Epithelial cell of prostate (primary cell): Measurements from ENCODE around the gene DICER1.
"Not testable (repeated sequence)": the region's sequence is repeated elsewhere in the genome, so short reads cannot be mapped to it uniquely, and the experiment has no call there.

ENCODE experiments used
- DNase-seq: peaks from one replicate; pipeline ENCODE4 v3.0.0-alpha.2; 2011; ENCODE audit warnings: low read depth, low spot score
- H3K27ac ChIP-seq: fragments of 450-650 bp; 2 replicates; pipeline ENCODE4 v1.5.1; 2017; ENCODE audit warnings: mild to moderate bottlenecking

DICER1 gene, protein sequence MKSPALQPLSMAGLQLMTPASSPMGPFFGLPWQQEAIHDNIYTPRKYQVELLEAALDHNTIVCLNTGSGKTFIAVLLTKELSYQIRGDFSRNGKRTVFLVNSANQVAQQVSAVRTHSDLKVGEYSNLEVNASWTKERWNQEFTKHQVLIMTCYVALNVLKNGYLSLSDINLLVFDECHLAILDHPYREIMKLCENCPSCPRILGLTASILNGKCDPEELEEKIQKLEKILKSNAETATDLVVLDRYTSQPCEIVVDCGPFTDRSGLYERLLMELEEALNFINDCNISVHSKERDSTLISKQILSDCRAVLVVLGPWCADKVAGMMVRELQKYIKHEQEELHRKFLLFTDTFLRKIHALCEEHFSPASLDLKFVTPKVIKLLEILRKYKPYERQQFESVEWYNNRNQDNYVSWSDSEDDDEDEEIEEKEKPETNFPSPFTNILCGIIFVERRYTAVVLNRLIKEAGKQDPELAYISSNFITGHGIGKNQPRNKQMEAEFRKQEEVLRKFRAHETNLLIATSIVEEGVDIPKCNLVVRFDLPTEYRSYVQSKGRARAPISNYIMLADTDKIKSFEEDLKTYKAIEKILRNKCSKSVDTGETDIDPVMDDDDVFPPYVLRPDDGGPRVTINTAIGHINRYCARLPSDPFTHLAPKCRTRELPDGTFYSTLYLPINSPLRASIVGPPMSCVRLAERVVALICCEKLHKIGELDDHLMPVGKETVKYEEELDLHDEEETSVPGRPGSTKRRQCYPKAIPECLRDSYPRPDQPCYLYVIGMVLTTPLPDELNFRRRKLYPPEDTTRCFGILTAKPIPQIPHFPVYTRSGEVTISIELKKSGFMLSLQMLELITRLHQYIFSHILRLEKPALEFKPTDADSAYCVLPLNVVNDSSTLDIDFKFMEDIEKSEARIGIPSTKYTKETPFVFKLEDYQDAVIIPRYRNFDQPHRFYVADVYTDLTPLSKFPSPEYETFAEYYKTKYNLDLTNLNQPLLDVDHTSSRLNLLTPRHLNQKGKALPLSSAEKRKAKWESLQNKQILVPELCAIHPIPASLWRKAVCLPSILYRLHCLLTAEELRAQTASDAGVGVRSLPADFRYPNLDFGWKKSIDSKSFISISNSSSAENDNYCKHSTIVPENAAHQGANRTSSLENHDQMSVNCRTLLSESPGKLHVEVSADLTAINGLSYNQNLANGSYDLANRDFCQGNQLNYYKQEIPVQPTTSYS (N-terminal part only)

DNA sequence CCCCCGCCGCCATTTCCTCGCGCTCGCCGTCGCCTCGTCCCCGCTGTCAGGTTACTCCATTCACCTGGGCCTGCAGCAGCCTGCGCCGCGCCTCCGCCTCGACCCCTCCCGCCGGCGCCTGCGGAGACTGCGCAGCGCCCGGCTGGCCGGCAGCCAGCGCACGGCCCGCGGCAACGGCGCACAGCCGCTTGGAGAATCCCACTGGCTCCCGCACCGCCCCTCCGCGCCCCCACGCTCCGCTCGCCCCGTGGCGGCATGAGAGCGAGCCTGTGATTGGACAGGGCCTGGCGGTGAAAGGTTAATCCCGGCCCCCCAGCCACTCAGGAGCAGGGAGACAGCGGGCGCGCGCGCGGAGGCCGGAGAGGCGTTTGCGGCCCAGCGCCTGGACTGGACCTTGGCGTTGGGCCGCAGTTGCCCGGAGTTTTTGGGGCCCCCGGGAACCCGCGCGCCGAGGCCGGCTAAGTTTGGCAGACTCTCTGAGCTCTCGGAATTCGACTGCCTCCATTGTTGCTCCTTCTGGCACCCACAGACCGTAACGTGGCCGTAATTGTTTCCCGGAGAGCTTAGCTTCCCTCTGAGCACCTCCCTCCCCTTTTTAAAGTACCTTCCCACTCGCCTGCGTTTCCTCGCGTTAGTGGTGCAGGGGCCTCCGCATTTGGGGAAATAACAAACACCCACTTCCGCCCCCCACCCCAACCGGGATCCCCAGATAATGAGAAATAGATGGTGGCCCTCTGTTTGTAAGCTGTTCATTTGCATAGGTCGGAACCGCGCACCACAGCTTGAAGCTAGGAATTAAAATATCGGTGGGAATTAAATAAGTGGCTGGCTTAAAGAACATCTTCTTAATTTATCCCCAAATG lies at the start of gene DICER1:
DICER1 (minus strand) TSS at position 203 of the 863 bp plus-strand sequence. CDS start 24,071 bp downstream, outside the sequence.
- peak within 1 kb of the TSS; percentile 73 for H3K27ac ChIP-seq
- peak; percentile 56 for DNase-seq

DNA sequence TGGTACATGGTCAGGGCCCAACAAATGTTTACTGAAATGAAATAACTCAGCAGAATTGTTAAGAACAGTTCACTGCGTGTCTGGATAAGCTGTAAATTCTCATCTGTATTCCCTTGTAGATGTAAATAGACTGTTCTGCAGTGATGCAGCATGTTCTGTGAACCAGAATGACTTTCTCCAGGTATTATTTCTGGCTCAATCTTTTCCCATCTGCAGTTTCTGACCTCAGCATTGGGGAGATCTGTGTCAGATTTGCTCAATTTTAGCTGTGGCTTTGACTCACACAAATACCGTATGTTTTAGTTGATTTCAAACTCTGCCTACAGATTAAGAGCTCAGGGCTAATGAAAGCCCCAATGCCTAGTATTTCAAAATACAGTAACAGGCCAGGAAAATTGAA lies 49.2 kb upstream of the DICER1 start:
- DNase-seq: no peak
- H3K27ac ChIP-seq: no peak overlapping the region

DNA sequence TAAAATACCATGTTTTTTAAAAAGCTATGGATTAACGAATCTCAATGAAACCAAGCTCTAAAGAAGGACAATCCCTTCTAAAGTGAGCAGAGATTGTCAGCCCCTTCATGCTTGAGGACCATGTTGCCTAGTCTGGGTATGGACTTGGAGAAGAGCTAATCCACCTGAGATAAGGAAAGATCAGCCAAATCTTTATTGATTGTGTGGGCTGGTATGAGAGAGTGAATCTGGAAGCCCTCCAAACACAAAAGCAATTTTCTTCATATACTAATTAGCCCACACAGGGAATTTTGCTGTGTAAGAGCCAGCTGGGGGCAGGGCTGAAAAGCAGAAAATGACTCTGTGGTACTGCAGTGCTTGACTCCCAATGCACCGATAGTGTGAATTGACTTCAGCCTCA lies 47.4 kb upstream of the DICER1 start:
- H3K27ac ChIP-seq: no peak overlapping the region
- DNase-seq: no peak

DNA sequence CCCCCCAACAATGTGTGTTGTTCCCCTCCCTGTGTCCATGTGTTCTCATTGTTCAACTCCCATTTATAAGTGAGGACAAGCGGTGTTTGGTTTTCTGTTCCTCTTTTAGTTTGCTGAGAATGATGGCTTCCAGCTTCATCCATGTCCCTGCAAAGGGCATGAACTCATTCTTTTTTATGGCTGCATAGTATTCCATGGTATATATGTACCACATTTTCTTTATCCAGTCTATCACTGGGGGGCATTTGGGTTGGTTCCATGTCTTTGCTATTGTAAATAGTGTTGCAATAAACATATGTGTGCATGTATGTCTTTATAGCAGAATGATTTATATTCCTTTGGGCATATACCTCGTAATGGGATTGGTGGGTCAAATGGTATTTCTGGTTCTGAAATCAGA lies 44.4 kb upstream of the DICER1 start:
- H3K27ac ChIP-seq, DNase-seq: not testable (repeated sequence)

DNA sequence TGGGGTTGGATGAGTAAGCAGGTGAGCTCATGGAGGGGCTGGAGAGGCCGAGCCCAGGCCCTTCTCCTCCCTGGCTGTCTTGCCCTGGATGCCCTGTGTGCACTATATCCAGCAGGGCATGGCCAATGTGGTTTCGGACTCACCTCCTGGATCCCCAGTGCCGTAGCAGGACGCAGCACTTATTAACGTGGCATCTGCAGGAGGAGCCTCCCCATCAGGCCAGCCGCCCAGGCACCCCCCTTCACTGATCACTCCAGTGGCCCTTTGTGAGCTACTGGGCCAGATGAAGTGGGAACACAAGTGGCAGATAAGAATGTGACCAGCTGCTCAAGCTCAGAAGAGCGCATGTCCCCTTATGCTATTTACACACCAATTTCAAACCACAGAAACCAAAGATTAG lies 43.1 kb upstream of the DICER1 start:
- H3K27ac ChIP-seq: no peak overlapping the region
- no peak for DNase-seq

DNA sequence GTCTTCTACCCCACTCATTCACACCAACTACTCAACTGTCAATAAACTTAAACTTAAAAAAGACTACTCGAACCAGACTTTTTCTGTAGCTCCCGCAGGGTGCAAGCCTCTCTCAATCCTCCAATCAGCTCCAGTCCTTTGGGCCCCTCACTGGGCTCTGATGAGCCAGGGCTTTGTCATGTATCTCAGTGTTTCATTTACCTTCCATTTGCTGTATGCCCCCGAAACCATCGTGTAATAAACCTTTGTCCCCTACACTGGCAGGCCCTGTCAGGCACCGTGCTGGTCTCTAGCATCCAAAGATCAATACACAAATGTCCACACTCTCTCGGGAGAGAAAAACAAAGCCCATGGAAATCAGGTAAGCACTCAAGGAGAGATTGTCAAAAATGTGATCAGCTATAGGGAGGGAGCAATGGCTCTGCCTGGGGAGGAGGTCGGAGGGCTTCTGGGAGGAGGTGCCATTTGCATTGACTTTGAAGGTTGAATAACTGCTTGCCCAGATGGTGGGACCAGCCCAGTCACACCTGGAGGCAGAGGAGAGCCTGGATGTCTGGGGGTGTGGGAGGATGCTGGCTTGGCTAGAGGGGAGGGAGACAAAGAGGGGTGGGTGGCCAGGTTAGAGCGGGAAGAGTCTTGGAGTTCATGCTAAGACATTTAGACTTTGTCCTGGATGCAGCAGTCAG lies 42.1 kb upstream of the DICER1 start:
- no peak for DNase-seq
- H3K27ac ChIP-seq: no peak overlapping the region

DNA sequence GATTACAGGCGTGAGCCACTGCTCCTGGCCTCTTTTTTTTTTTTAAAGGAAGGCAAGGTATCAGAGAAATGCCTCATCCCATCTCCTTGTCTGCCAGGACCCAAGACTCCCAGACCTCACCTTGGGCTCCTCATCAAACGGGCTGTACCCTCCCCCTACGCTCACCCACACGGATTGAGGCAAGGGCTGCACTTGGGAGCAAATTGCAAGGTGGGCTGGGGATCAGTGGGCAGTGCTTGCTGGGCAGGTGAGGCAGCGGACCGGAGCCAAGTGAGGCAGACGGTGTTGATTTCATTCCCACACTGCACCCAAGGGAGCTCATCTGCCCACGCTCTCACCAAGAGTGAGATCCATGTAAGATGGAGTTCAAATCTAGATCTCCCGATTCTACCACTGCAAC lies 41.0 kb upstream of the DICER1 start:
- H3K27ac ChIP-seq: no peak overlapping the region
- DNase-seq: no peak

DNA sequence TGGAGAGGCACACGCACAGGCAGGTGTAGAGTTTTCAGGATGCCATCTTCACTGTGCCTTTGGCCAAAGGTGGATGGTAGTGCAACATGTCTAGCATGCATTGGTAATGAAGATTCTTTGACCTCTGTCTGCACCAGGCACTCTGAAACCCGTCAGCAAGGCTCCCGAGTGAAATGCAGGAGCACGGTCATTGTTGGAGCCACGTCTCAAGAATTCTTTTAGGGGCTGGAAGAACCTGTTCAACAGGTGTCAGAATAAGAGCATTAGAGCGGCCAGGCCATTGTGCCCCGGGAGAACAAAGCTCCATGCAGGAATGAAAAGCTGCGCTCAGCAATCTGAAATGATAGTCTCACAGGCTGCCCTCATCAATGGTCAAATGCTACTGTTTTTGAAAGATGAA lies 40.2 kb upstream of the DICER1 start:
- no peak overlapping the region for H3K27ac ChIP-seq
- DNase-seq: peak; percentile 12

DNA sequence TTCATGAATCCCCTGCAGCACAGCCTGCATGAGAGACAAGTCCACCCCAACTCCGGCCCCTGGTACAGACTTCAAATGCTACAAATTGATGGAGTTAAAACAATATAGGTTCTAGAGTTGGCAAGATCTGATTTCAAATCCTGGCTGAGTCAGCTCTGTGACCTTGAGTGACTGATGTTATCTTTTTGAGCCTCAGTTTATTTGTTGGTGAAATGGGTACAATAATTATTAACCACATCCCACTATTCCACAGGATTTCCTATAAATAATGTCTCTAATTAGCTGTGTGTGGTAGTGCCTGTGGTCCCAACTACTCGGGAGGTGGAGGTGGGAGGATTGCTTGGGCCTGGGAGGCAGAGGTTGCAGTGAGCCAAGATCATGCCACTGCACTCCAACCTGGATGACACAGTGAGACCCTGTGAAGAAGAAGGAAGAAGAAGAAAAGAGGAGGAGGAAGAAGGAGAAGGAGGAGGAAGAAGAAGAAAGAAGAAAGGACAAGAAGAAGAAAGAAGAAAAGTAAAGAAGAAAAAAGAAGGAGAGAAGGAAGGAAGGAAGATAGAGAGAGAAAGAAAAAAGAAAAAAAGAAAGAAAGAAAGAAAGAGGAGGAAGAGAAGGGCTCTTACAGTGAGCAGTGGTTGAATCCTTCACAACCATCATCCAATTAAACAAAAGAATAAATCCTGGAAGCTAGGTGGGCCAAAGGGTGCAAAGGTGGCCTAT lies 39.7 kb upstream of the DICER1 start:
- DNase-seq: no peak

DNA sequence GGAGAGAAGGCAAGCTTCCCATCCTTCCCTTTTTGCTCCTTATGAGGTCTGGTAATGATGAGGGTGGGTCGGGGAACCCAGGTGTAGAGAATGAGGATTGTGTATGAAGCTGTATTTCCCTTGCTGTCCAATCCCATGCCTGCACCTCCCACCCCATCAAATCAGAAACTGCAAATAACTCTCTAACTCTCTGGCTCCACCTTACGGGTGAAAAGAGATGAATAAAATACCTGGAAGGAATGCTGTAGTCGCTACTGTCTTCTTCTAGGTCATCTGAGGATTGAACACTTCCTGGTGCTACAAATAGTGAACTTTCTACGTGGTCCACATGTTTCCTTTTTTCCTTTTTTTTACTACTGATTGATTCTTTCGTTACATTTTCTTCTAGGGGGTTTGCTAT lies 38.9 kb upstream of the DICER1 start:
- H3K27ac ChIP-seq: no peak overlapping the region
- DNase-seq: no peak

More for the DNA sequence above, 39.7 kb upstream of the DICER1 start:
- H3K27ac ChIP-seq: no peak overlapping the region

DNA sequence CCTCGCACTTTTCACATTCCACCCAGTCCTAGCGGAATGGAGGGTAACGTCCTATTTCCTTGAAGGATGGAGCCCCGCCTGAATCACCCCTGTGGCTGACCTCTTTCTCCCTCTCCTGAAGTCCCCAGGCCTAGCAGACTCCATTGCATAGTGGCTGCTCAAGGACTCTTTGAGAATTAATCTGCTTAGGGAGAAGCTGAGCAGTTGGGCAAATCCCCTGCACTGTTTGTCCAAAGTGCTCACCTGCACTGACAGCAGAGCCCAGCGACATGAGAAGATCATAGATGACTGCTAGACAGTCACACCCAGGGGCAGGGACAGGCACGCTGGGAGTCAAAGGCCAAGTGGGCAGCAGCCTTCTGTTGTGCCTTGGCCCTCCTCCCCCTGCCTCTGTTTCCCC lies 37.7 kb upstream of the DICER1 start:
- H3K27ac ChIP-seq: no peak overlapping the region
- DNase-seq: no peak

DNA sequence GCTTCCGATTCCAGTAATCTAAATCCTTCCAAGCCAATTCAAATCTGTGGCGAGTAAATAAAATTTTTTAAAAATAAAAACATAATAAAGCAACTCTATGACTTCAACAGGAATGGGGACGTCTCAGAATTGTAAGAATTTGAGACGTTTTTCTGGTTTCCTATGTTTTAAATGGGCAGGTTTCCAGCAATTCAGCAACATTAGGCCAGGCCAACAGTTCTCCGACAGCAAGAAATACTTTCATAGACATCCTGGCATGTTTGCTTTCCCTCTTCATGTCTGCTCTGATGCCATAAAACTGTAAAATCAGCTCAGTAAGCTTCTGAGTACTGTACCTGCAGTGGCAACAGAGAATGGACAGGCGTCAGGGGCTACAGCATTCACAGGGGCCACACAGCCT lies 35.8 kb upstream of the DICER1 start:
- H3K27ac ChIP-seq: no peak overlapping the region
- DNase-seq: no peak

DNA sequence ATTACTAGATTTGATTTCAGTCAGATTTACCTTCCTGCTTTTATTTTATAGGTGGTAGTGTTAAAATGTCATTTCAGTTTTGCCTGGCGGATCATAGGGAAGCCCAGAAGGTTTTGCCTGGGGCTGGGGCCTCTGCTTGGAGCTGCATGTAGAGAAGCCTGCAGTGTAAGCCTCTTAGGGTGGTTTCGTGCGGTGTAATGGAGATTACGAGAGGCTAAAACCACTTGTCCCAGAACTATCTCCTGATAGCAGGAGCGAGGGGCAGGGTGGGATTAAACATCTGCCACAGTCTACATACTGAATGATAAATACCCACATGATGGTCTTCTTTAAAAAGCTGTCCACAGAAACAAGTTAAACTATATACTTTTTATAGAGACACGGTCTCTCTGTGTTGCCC lies 35.0 kb upstream of the DICER1 start:
- DNase-seq: no peak
- H3K27ac ChIP-seq: no peak overlapping the region

DNA sequence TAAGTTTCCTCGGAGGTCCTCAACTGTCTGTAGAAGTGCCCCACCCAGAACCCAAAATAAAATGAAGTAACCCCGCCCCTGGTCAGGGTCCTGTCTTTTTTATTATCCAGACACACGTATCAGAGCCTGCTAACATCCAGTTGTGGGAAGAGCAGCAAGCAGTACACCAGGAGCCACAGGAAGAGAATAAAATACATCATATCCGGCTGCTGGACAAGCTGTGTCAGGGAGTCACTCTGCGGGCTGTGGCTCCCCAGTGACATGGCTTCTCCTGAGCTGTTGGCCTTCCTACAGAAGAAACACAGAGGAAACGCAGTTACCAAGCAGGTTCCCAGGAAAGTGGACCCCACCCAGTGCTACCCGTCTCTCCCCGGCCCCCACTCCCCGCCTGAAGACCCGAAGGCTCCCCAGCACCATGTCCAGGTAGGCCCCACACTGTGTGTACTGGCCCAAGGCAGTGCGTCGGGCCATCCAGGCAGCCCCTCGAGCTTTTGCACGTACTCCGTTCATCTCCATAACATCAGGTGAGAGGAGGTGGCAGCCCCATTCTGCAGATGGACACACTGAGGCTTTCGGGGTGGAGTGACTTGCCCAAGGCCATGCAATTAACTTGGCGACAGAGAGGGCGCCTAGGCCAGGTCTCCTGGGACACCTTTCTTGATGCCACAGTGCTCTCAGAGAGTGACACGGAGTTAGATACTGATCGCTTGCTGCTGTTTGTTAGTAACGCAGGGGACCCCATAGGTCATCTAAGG lies 34.3 kb upstream of the DICER1 start:
- H3K27ac ChIP-seq: no peak overlapping the region
- no peak for DNase-seq

DNA sequence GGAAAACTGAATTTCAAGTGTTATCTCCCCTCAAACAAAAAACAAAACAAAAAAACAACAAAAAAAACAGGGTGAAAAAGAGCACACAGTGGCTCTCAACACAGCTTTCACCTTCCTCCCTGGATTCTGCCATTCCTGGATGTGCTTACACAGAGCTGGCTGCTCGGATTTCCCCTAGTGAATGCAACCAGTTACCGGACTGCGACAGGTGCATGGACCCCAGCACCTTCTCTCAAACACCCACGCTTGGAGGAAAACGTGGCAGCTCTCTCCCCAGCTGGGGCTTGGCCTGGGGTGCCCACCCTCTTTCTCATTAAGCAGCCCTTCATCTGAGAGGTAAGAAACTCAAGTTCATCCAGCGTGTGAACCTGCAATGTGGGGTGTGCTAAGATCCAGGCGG lies 33.5 kb upstream of the DICER1 start:
- no peak overlapping the region for H3K27ac ChIP-seq
- no peak for DNase-seq

DNA sequence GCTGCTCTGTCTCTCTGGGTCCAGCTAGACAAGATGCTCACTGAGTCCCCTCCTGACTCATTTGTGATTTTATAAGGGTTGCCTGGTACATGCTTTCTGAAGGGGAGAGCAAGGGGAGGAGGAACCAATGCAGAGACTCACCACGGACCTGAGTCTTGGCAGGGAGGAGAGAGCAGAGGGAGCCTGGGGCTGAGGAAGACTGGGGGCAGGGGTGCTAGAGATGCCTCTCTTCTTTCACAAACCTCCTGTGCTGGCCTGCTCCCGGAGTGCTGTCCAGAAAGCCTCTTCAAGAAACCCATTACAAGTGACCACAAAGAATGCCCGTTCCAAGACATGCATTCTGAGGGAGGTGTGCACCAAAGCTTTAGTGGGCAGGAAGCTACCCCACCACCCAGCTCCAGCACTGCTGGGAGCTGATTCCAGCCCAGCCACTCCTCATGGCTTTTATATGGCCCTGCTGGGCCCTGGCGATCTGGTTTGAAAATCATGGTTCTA lies 33.1 kb upstream of the DICER1 start:
- no peak overlapping the region for H3K27ac ChIP-seq

DNA sequence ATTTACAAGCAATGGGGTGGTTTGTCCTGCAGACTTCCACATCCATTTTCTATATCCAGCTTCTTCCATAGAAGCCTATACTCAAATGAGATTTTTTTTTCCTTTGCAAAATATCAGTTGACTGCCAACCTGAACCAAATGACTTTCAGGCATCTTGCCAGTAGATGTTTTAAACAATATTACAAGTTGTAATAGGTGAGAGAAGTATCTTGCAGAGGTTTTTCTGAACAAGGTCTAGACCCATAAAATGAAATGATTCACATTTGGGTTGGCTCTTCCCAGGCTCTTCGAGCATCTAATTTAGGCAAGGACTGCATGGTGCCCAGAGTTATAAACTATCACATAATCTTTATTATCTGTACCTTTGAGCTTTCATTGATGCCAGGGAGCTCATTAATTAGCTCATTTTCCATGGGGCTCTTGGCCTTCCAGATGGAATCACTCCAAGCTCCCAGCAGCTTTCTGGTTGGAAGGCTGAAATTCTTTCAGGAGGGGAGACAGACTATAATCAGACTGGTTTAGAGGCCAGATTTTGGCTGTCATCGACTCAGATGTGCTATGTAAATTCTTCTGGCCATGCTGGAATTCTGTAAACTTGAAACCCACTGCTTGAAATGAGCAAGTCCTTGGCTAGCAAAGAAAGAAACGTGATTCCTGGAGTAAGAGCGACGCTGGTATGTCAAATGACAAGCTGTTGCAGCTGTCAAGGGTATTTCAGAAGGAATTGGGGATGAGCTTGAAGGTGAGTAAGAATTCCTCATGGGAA lies 32.2 kb upstream of the DICER1 start:
- DNase-seq: no peak
- no peak overlapping the region for H3K27ac ChIP-seq

More for the DNA sequence above, 33.1 kb upstream of the DICER1 start:
- DNase-seq: no peak
